NCI-H2227 treated with DMSO at 0.1 percent for 48 hours (cell line): ENCODE results near the gene GPR18.

Source experiments
- DNase-seq: peaks from one replicate; lab custom pipeline; 2025; lab: John Stamatoyannopoulos, UW

GPR18 gene

DNA sequence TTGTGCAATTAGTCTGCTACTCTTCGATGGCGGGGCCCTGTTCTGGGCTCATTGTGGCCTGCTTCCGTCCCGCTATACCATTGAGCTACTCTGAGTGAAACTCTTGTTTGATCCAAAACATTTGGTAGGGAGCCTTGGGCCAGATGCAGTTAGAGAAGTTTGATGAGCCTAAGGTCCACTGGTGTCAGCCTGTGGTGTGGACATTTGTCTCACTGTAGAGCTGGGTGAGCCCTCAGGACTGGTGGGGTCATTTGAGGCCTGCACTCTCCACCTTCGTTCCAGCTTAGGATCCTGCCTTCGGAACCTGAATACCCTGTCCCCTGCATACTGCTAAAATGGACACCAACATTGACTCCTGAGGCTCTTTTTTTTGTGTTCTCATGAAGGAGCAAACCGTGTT, 50.7 kb downstream of the GPR18 start:
- no peak for DNase-seq

DNA sequence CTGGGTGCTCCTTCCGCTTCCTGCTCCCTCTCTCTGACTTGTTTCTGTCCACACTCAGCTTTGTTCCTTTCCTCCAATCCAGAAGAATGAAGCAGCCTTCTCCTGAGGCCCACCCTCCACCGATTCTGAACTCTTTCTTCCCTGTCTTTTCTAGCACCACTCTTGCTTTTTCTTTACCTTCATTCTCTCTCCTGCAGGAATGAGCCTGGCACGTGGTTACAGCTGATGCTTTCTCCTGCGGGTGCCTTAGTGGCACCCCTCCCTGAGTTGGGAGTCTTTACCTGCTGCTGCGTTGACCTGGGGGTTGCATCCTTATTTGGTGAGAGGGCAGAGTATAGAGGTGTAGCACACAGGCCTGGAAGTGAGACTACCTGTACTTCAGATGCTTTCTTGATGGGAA, 51.3 kb downstream of the GPR18 start:
- DNase-seq = no peak

DNA sequence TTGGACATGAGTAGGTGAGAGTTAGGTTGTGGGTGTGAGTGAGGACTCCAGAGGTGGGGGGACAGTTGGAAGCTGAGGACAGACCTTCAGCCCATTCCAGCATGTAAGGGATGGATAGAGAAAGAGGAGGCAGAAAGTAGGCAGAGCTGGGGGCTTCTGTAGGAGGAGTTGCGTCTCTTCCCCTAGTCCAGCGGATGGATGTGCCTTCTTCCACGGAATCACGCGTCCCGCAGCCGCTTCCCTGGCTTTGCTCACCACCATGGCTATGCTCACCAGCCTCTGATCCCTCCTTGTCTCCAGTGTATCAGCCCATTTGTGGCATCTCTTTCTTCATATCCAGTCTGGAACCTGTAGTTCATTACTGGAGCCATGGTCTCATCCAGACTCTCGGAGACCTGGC, 52.0 kb downstream of the GPR18 start:
- DNase-seq = no peak

DNA sequence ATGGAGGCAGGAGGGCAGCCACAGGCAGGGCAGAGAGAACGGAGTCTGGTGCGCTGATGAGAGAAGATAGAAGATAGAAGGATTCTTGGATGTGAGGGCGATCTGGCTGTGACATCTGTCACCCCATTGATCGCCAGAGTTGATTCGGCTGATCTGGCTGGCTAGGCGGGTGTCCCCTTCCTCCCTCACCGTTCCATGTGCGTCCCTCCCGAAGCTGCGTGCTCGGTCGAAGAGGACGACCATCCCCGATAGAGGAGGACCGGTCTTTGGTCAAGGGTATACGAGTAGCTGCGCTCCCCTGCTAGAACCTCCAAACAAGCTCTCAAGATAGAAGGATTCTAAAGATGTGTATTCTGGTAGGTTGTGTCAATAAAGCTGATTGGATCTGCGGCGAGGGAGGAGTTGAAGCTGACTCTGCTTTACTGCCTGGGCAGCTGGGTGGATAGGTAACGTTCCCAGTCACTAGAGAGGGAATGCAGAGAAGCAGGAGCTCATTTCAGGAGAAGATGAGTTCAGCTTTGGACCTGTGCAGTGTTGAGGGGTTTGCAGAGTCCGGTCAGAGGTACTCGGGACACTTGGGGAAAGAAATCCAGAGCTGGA, 52.5 kb downstream of the GPR18 start:
- DNase-seq = no peak
